H1 (cell line): ENCODE data around the gene FRRS1L. TPM values are rescaled to one million over a fixed set of nuclear protein-coding genes. Genes with fewer than 3 reads are reported as not detected.

Experiments
- polyA plus RNA-seq, 7 experiments: library from polyadenylated mRNA; depleted of rRNA in 3 of 7; stranded (reverse) in 5 of 7; unstranded in 2 of 7; fragments of >200 nt in 5 of 7; fragments of 200-250 nt in 2 of 7; gene quantifications; 1 replicate in 5 of 7; 2 replicates in 1 of 7; 4 replicates in 1 of 7; pipeline versions ENCODE4 v1.2.1 to v1.2.3, GENCODE V29; 2011 to 2013; ENCODE audit warnings: missing spikeins in 2 of 7, mixed read lengths in 2 of 7
- small RNA-seq: library from polyadenylated mRNA; stranded (forward); fragments of <200 nt; extraction: miRNeasy Mini kit (QIAGEN cat#:217004); gene quantifications from one replicate; pipeline ENCODE3, GENCODE V24; 2013; ENCODE audit not compliant: insufficient read depth
- total RNA-seq: library from RNA; stranded (reverse); fragmentation: NEBNext Ultra II Directional; extraction: Animal tissue kit (Norgen Biotek cat#: 25700); gene quantifications from 2 replicates; pipeline ENCODE4 v1.2.1, GENCODE V29; 2021

The FRRS1L gene
- total and polyA plus RNA-seq, 2 of the 8 experiments (the other 6 are each of a cell fraction or from before 2014, with no cell fraction given), result 1.0 to 2.2 TPM

Small RNAs within 50 kb of the gene (small RNA-seq; reads per million reads assigned to genes)
- gene RNU6-984P, result not detected

Other genes with a start within 250 kb of the FRRS1L start
- 31.3 and 31.7 TPM in 2 replicates for gene ELP1, start 233.1 kb downstream of the FRRS1L start, total RNA-seq
- gene ELP1, start 233.1 kb downstream of the FRRS1L start, polyA plus RNA-seq (2011; rRNA removed), result 12.3 and 13.9 TPM in 2 replicates
- 6.9 and 9.0 TPM in 2 replicates for gene ABITRAM, start 232.8 kb downstream of the FRRS1L start, total RNA-seq
- gene ABITRAM, start 232.8 kb downstream of the FRRS1L start, polyA plus RNA-seq (2011; rRNA removed), result 5.3 and 8.4 TPM in 2 replicates
- gene CTNNAL1, start 153.8 kb downstream of the FRRS1L start, total RNA-seq, result 62.8 and 66.1 TPM in 2 replicates
- 10.7 and 23.2 TPM in 2 replicates for gene CTNNAL1, start 153.8 kb downstream of the FRRS1L start, polyA plus RNA-seq (2011; rRNA removed)
- 42.1 and 44.3 TPM in 2 replicates for gene TMEM245, start 47.3 kb downstream of the FRRS1L start, total RNA-seq
- gene TMEM245, start 47.3 kb downstream of the FRRS1L start, polyA plus RNA-seq (2011; rRNA removed), result 40.3 and 45.8 TPM in 2 replicates
- 23.7 and 25.0 TPM in 2 replicates for gene EPB41L4B, start 153.8 kb upstream of the FRRS1L start, total RNA-seq
- gene EPB41L4B, start 153.8 kb upstream of the FRRS1L start, polyA plus RNA-seq (2011; rRNA removed), result 7.7 and 11.9 TPM in 2 replicates